ENCODE data around the gene ZFYVE28.

ZFYVE28 gene

GRCh38 chr4:2365054-2365912, 53.2 kb downstream of the ZFYVE28 start:
- DNase-seq, result no peak

GRCh38 chr4:2364654-2365053, 53.8 kb downstream of the ZFYVE28 start:
- DNase-seq, result peak; percentile 60

GRCh38 chr4:2363951-2364653, 54.3 kb downstream of the ZFYVE28 start:
- no peak for DNase-seq

GRCh38 chr4:2363056-2363721, 55.3 kb downstream of the ZFYVE28 start:
- DNase-seq, result no peak

GRCh38 chr4:2362266-2363055, 56.0 kb downstream of the ZFYVE28 start:
- no peak for DNase-seq

- no peak for DNase-seq
Observed at GRCh38 chr4:2361366-2362265, 56.8 kb downstream of the ZFYVE28 start.

- no peak for DNase-seq
Observed at GRCh38 chr4:2360396-2360730, 58.1 kb downstream of the ZFYVE28 start.

GRCh38 chr4:2359591-2360395, 58.7 kb downstream of the ZFYVE28 start:
- DNase-seq, result no peak

- DNase-seq, result no peak
Observed at GRCh38 chr4:2357821-2358745, 60.4 kb downstream of the ZFYVE28 start.

- no peak for DNase-seq
Observed at GRCh38 chr4:2356123-2357069, 62.0 kb downstream of the ZFYVE28 start.

- no peak for DNase-seq
Observed at GRCh38 chr4:2354760-2355159, 63.7 kb downstream of the ZFYVE28 start.

GRCh38 chr4:2354118-2354517, 64.3 kb downstream of the ZFYVE28 start:
- no peak for DNase-seq

GRCh38 chr4:2353222-2354107, 65.0 kb downstream of the ZFYVE28 start:
- no peak for DNase-seq

GRCh38 chr4:2352729-2353221, 65.7 kb downstream of the ZFYVE28 start:
- no peak for DNase-seq

GRCh38 chr4:2352171-2352570, 66.3 kb downstream of the ZFYVE28 start:
- DNase-seq, result no peak

GRCh38 chr4:2350982-2351381, 67.5 kb downstream of the ZFYVE28 start:
- no peak for DNase-seq

GRCh38 chr4:2348786-2349185, 69.7 kb downstream of the ZFYVE28 start:
- DNase-seq, result no peak
